Fibroblast of upper back skin (primary cell): ENCODE measurements around the gene MEMO1.
"Not testable (repeated sequence)": the region's sequence is repeated elsewhere in the genome, so short reads cannot be mapped to it uniquely, and the experiment has no call there.

ENCODE experiments used
- DNase-seq: peaks from one replicate; pipeline ENCODE4 v3.0.0-alpha.2; 2013

MEMO1 gene

GRCh38 chr2:32010670-32011484 lies at the start of gene MEMO1:
TSS of gene MEMO1 (minus strand) at chr2:32011008. CDS start at chr2:32010247, 761 bp downstream.
- peak; percentile 95 for DNase-seq

- no peak for DNase-seq
Measured at GRCh38 chr2:32060266-32060665, 49.5 kb upstream of the MEMO1 start.

GRCh38 chr2:32058130-32058529 lies 47.3 kb upstream of the MEMO1 start:
- DNase-seq: peak; percentile 18

GRCh38 chr2:32054583-32054982 lies 43.8 kb upstream of the MEMO1 start:
- not testable (repeated sequence) for DNase-seq

GRCh38 chr2:32051836-32052439 lies 41.1 kb upstream of the MEMO1 start:
- DNase-seq: no peak

- no peak for DNase-seq
Measured at GRCh38 chr2:32043561-32043960, 32.8 kb upstream of the MEMO1 start.

GRCh38 chr2:32039447-32040219 lies 28.8 kb upstream of the MEMO1 start, which contains the start of gene DPY30:
TSS of gene DPY30 (minus strand) at chr2:32039805. CDS start at chr2:32039456, 349 bp downstream.
- DNase-seq: peak; percentile 92

- not testable (repeated sequence) for DNase-seq
Measured at GRCh38 chr2:32034198-32034887, 23.5 kb upstream of the MEMO1 start.

- not testable (repeated sequence) for DNase-seq
Measured at GRCh38 chr2:32018789-32019482, 8.1 kb upstream of the MEMO1 start.

- DNase-seq: no peak
Measured at GRCh38 chr2:32012872-32013271, 2.1 kb upstream of the MEMO1 start.

- no peak for DNase-seq
Measured at GRCh38 chr2:32011485-32011960, 715 bp upstream of the MEMO1 start.

GRCh38 chr2:32010280-32010669 lies 533 bp downstream of the MEMO1 start:
- DNase-seq: peak; percentile 55

- DNase-seq: peak; percentile 8
Measured at GRCh38 chr2:32009516-32010256, 1.1 kb downstream of the MEMO1 start.

- DNase-seq: peak; percentile 41
Measured at GRCh38 chr2:32008805-32009515, 1.8 kb downstream of the MEMO1 start.

GRCh38 chr2:32007121-32007391 lies 3.8 kb downstream of the MEMO1 start:
- no peak for DNase-seq

GRCh38 chr2:32005371-32005976 lies 5.3 kb downstream of the MEMO1 start:
- no peak for DNase-seq

GRCh38 chr2:32003791-32004190 lies 7.0 kb downstream of the MEMO1 start:
- no peak for DNase-seq

GRCh38 chr2:32002406-32002805 lies 8.4 kb downstream of the MEMO1 start:
- no peak for DNase-seq

- DNase-seq: no peak
Measured at GRCh38 chr2:31999438-31999837, 11.4 kb downstream of the MEMO1 start.

- no peak for DNase-seq
Measured at GRCh38 chr2:31998731-31999383, 12.0 kb downstream of the MEMO1 start.
